SK-N-SH (cell line): Measurements from ENCODE around the gene ZDHHC14. TPM values are rescaled to one million over a fixed set of nuclear protein-coding genes. Genes with fewer than 3 reads are reported as not detected.

Source experiments
- CTCF ChIA-PET: fragments of 300-600, 350-600 bp; formaldehyde crosslinking; extraction: SDS; loops from one replicate; lab custom pipeline; 2021; lab: Yijun Ruan, JAX
- POLR2A ChIA-PET: fragments of 350-600 bp; sonication (Branson Sonifier 250); formaldehyde crosslinking; extraction: SDS; loops from one replicate; lab custom pipeline; 2020; ENCODE audit warnings: antibody characterized with exemption, inconsistent platforms; lab: Yijun Ruan, JAX
- DNase-seq: peaks from one replicate; pipeline ENCODE4 v3.0.0; 2012
- H2AFZ ChIP-seq: fragments of 200-600 bp; sonication (generic); 2 replicates; pipeline ENCODE4 v1.8.1; 2016; ENCODE audit warnings: antibody characterized with exemption, mild to moderate bottlenecking, low read depth
- H3F3A ChIP-seq: fragments of 200-600 bp; sonication (generic); replicated peaks from 2 replicates; pipeline ENCODE3; 2016; ENCODE audit warnings: antibody characterized with exemption, mild to moderate bottlenecking; ENCODE audit not compliant: insufficient read depth
- H3K27ac ChIP-seq, 2 experiments: fragments of 200-500 bp in 1 of 2; fragments of 200-600 bp in 1 of 2; sonication (Bioruptor generic) in 1 of 2; sonication (generic), shearing (Covaris generic) in 1 of 2; 2 replicates each; pipeline versions ENCODE4 v1.5.1 to v1.6.1; 2014 to 2016; ENCODE audit warnings: low read depth in 2 of 2, inconsistent platforms in 1 of 2, low read length in 1 of 2, mild to moderate bottlenecking in 1 of 2, mixed read lengths in 1 of 2
- H3K27me3 ChIP-seq: fragments of 200-600 bp; sonication (generic), shearing (Covaris generic); 2 replicates; pipeline ENCODE4 v1.6.1; 2016; ENCODE audit warnings: mixed run types; ENCODE audit not compliant: insufficient read depth
- H3K36me3 ChIP-seq, 2 experiments: fragments of 200-500 bp in 1 of 2; fragments of 200-600 bp in 1 of 2; sonication (Bioruptor generic) in 1 of 2; sonication (generic) in 1 of 2; replicated peaks in 1 of 2; 2 replicates each; pipeline versions ENCODE3 to v1.5.1; 2014 to 2016; ENCODE audit warnings: low read length in 1 of 2, mild to moderate bottlenecking in 1 of 2; ENCODE audit not compliant: insufficient read depth in 2 of 2, control insufficient read depth in 1 of 2
- H3K4me1 ChIP-seq, 2 experiments: fragments of 200-500 bp in 1 of 2; fragments of 200-600 bp in 1 of 2; sonication (Bioruptor generic) in 1 of 2; sonication (generic), shearing (Covaris generic) in 1 of 2; 2 replicates each; pipeline versions ENCODE4 v1.5.1 to v1.6.1; 2014 to 2016; ENCODE audit warnings: low read depth in 1 of 2, low read length in 1 of 2, mixed run types in 1 of 2; ENCODE audit not compliant: insufficient read depth in 2 of 2, control insufficient read depth in 1 of 2
- H3K4me2 ChIP-seq: fragments of 200-600 bp; sonication (generic), shearing (Covaris generic); 2 replicates; pipeline ENCODE4 v1.6.1; 2017; ENCODE audit warnings: mixed run types
- H3K4me3 ChIP-seq, 2 experiments: fragments of 200-500 bp in 1 of 2; fragments of 200-600 bp in 1 of 2; sonication (Bioruptor generic) in 1 of 2; sonication (generic), shearing (Covaris generic) in 1 of 2; 2 replicates each; pipeline versions ENCODE4 v1.5.1 to v1.8.1; 2014 to 2016; ENCODE audit warnings: low read depth in 2 of 2, inconsistent platforms in 1 of 2, low read length in 1 of 2, mild to moderate bottlenecking in 1 of 2, mixed read lengths in 1 of 2, moderate library complexity in 1 of 2
- H3K79me2 ChIP-seq: fragments of 200-600 bp; sonication (generic); 2 replicates; pipeline ENCODE4 v1.8.1; 2017; ENCODE audit warnings: mild to moderate bottlenecking; ENCODE audit not compliant: insufficient read depth
- H3K9ac ChIP-seq: fragments of 200-600 bp; sonication (generic); 2 replicates; pipeline ENCODE4 v1.6.1; 2017; ENCODE audit warnings: mixed run types
- H3K9me2 ChIP-seq: fragments of 200-600 bp; sonication (generic); 2 replicates; pipeline ENCODE4 v1.6.1; 2017; ENCODE audit warnings: mixed run types
- H3K9me3 ChIP-seq: fragments of 200-600 bp; sonication (generic); 2 replicates; pipeline ENCODE4 v1.6.1; 2017; ENCODE audit warnings: mixed run types, mild to moderate bottlenecking, moderate library complexity
- H4K20me1 ChIP-seq: fragments of 200-600 bp; sonication (generic); 2 replicates; pipeline ENCODE4 v1.6.1; 2017; ENCODE audit warnings: mild to moderate bottlenecking, mixed run types; ENCODE audit not compliant: insufficient read depth
- EP300 ChIP-seq, 2 experiments: IDR thresholded peaks; 2 replicates each; pipeline versions ENCODE4 v1.4.0 to v1.6.1; 2012; ENCODE audit warnings: borderline replicate concordance in 1 of 2, low read depth in 1 of 2, low read length in 1 of 2
- EZH2phosphoT487 ChIP-seq: fragments of 200-600 bp; sonication (generic); IDR thresholded peaks from 2 replicates; pipeline ENCODE4 v1.6.1; 2017; ENCODE audit warnings: low read depth, mixed run types, mild to moderate bottlenecking, antibody characterized with exemption, moderate library complexity, borderline replicate concordance
- FOSL2 ChIP-seq: IDR thresholded peaks from 2 replicates; pipeline ENCODE4 v1.4.0; 2012; ENCODE audit warnings: low read depth, mild to moderate bottlenecking, moderate library complexity, borderline replicate concordance
- FOXJ3 ChIP-seq: sonication (generic); formaldehyde crosslinking; IDR thresholded peaks from 2 replicates; pipeline ENCODE4 v1.5.1; 2020; ENCODE audit warnings: mild to moderate bottlenecking, missing genetic modification reagents
- IRF3 ChIP-seq: fragments of 150-350 bp; IDR thresholded peaks from 2 replicates; pipeline ENCODE4 v1.6.1; 2016; ENCODE audit warnings: mild to moderate bottlenecking, low read depth, low read length
- JUND ChIP-seq: IDR thresholded peaks from 2 replicates; pipeline ENCODE4 v1.4.0; 2012
- MEF2A ChIP-seq: IDR thresholded peaks from 2 replicates; pipeline ENCODE4 v1.4.0; 2012; ENCODE audit warnings: low read depth, borderline replicate concordance
- MXI1 ChIP-seq: IDR thresholded peaks from 2 replicates; pipeline ENCODE4 v1.6.1; 2012; ENCODE audit warnings: mild to moderate bottlenecking, low read depth, low read length, improper control_type of control experiment
- NFIC ChIP-seq: IDR thresholded peaks from 2 replicates; pipeline ENCODE4 v1.4.0; 2012; ENCODE audit warnings: borderline replicate concordance
- NRF1 ChIP-seq: IDR thresholded peaks from 2 replicates; pipeline ENCODE4 v1.6.1; 2012; ENCODE audit warnings: low read depth, mild to moderate bottlenecking, low read length
- PBX3 ChIP-seq: IDR thresholded peaks from 2 replicates; pipeline ENCODE4; 2012
- POLR2AphosphoS5 ChIP-seq: IDR thresholded peaks from 2 replicates; pipeline ENCODE4 v1.6.1; 2012; ENCODE audit warnings: low read depth, low read length
- RAD21 ChIP-seq: IDR thresholded peaks from 2 replicates; pipeline ENCODE4 v1.6.1; 2012; ENCODE audit warnings: mild to moderate bottlenecking, low read length
- RCOR1 ChIP-seq: fragments of 150-350 bp; IDR thresholded peaks from 2 replicates; pipeline ENCODE4 v1.6.1; 2017; ENCODE audit warnings: antibody characterized with exemption, low read length
- RFX5 ChIP-seq: IDR thresholded peaks from 2 replicates; pipeline ENCODE4 v1.6.1; 2012; ENCODE audit warnings: mild to moderate bottlenecking, improper control_type of control experiment, low read length
- RXRA ChIP-seq: IDR thresholded peaks from 2 replicates; pipeline ENCODE4 v1.4.0; 2012; ENCODE audit warnings: low read depth, mild to moderate bottlenecking, borderline replicate concordance
- SMC3 ChIP-seq: IDR thresholded peaks from 2 replicates; pipeline ENCODE4 v1.6.1; 2012; ENCODE audit warnings: low read depth, low read length, improper control_type of control experiment
- TAF1 ChIP-seq: IDR thresholded peaks from 2 replicates; pipeline ENCODE4 v1.6.1; 2012; ENCODE audit warnings: low read depth, mild to moderate bottlenecking, low read length, moderate library complexity, borderline replicate concordance
- TCF12 ChIP-seq: IDR thresholded peaks from 2 replicates; pipeline ENCODE4 v1.4.0; 2012
- TEAD4 ChIP-seq: IDR thresholded peaks from 2 replicates; pipeline ENCODE4 v1.4.0; 2012; ENCODE audit warnings: mild to moderate bottlenecking, borderline replicate concordance; ENCODE audit not compliant: insufficient read depth
- USF2 ChIP-seq: fragments of 150-350 bp; IDR thresholded peaks from 2 replicates; pipeline ENCODE4 v1.6.1; 2017; ENCODE audit warnings: antibody characterized with exemption, low read length, low read depth, borderline replicate concordance
- YY1 ChIP-seq: IDR thresholded peaks from 2 replicates; pipeline ENCODE4 v1.4.0; 2012; ENCODE audit warnings: low read depth, mild to moderate bottlenecking
- WGBS: methylation state at CpG from one replicate; pipeline ENCODE4 v1.1.6; 2017; ENCODE audit warnings: low lambda C conversion rate; 5-methylcytosine and 5-hydroxymethylcytosine counted together
- polyA plus RNA-seq, 3 experiments: library from polyadenylated mRNA; depleted of rRNA; stranded (reverse); fragments of >200 nt; gene quantifications; 2 replicates each; pipeline ENCODE4 v1.2.3, GENCODE V29; 2012
- TF ChIP-seq, protein P1 (sequence below): IDR thresholded peaks from 2 replicates; pipeline ENCODE4 v1.4.0; 2012; ENCODE audit warnings: low read depth, borderline replicate concordance

The ZDHHC14 gene
- polyA plus RNA-seq, 1 of the 3 experiments (the other 2 are of a cell fraction) = 5.4 TPM

GRCh38 chr6:157529654-157530039 lies 148.7 kb downstream of the ZDHHC14 start:
- CTCF ChIA-PET = no interaction called here
- no peaks in the 10 kb centered on the region for H3K79me2 ChIP-seq
- H3K9me3 ChIP-seq = no peaks in the 10 kb centered on the region
- no peaks in the 10 kb centered on the region for H3K9me2 ChIP-seq
- no peaks in the 10 kb centered on the region for H4K20me1 ChIP-seq
- H3K9ac ChIP-seq = no peak overlapping the region
- no peak overlapping the region for H3K27ac ChIP-seq
- H2AFZ ChIP-seq = no peak overlapping the region
- DNase-seq = no peak
- no peaks in the 10 kb centered on the region for H3K36me3 ChIP-seq
- 95% methylated on average over 2 of the region's 2 CpGs for WGBS
- H3K27me3 ChIP-seq = no peaks in the 10 kb centered on the region
- TF ChIP-seq NFIC = no peak
- TF ChIP-seq JUND = no peak
- no peak for TF ChIP-seq RFX5
- no peak for TF ChIP-seq RCOR1
- TF ChIP-seq IRF3 = no peak
- no peak for TF ChIP-seq USF2
- no peak for TF ChIP-seq RAD21
- TF ChIP-seq POLR2AphosphoS5 = no peak
- TF ChIP-seq RXRA = no peak
- no peak for TF ChIP-seq FOSL2
- TF ChIP-seq MXI1 = no peak
- TF ChIP-seq NRF1 = no peak
- TF ChIP-seq TEAD4 = no peak
- no peak for TF ChIP-seq FOXJ3 (CRISPR knock-in tag)
- no peak for TF ChIP-seq TCF12
- TF ChIP-seq, all 33 proteins: peak for 0
- Histone ChIP-seq H3K4me3 (no peak overlapping the region), H3K4me2 (no peak overlapping the region), H3F3A (no peaks in the 10 kb centered on the region), H3K4me1 (peaks cover 0 to 9% of the 10 kb centered on the region in 2 experiments; a peak in 2 of 4 replicates)
- POLR2A ChIA-PET = no interaction called here

DNA sequence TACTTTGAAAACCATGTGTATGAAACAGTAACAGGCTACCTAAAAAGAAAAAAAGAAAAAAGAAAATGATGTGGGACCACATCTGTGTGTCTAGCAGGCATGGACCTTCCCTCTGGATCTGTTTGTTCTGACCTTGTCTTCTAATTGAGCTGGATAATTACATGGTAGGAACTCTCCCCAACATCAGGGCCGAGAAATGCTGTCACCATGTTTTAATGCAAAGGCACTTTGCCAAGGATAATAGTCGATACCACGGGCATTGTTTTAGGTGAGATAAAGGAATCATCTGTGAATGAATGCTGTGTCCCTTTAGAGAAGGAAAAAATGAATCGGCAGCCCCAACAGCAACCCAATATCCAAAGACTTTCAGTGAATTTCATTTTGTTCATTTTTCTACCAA lies 149.1 kb downstream of the ZDHHC14 start:
- Histone ChIP-seq H3K4me3 (no peak overlapping the region), H3K9me3 (no peaks in the 10 kb centered on the region), H3K27me3 (no peaks in the 10 kb centered on the region), H3F3A (peaks cover 2% of the 10 kb centered on the region), H2AFZ (no peak overlapping the region), H3K9me2 (no peaks in the 10 kb centered on the region), H3K27ac (no peak overlapping the region), H4K20me1 (no peaks in the 10 kb centered on the region), H3K79me2 (no peaks in the 10 kb centered on the region), H3K36me3 (no peaks in the 10 kb centered on the region), H3K4me1 (peaks cover 0 to 11% of the 10 kb centered on the region in 2 experiments; a peak in 2 of 4 replicates), H3K9ac (no peak overlapping the region), H3K4me2 (no peak overlapping the region)
- ChIA-PET POLR2A (no interaction called here), CTCF (interaction anchor here (0.6 to 1.0 kb wide), 2 partner anchors 11 to 122 kb away, joined by 3 read pairs; no protein-coding TSS in a partner anchor)
- WGBS = 81% methylated on average over 4 of the region's 4 CpGs
- peak; percentile 30 for DNase-seq
- TF ChIP-seq MEF2A (no peak), RAD21 (no peak), FOSL2 (no peak), YY1 (no peak), POLR2AphosphoS5 (no peak), PBX3 (no peak), NRF1 (no peak), FOXJ3 (CRISPR knock-in tag) (no peak), TAF1 (no peak), EZH2phosphoT487 (no peak), MXI1 (no peak), SMC3 (no peak), IRF3 (no peak), RCOR1 (no peak), EP300 (IDR thresholded peaks at IDR 0.05; ENCODE audit: borderline replicate concordance in 1 of 2, low read depth in 1 of 2, low read length in 1 of 2) (no peak)
- TF ChIP-seq, protein P1, sequence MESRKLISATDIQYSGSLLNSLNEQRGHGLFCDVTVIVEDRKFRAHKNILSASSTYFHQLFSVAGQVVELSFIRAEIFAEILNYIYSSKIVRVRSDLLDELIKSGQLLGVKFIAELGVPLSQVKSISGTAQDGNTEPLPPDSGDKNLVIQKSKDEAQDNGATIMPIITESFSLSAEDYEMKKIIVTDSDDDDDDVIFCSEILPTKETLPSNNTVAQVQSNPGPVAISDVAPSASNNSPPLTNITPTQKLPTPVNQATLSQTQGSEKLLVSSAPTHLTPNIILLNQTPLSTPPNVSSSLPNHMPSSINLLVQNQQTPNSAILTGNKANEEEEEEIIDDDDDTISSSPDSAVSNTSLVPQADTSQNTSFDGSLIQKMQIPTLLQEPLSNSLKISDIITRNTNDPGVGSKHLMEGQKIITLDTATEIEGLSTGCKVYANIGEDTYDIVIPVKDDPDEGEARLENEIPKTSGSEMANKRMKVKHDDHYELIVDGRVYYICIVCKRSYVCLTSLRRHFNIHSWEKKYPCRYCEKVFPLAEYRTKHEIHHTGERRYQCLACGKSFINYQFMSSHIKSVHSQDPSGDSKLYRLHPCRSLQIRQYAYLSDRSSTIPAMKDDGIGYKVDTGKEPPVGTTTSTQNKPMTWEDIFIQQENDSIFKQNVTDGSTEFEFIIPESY = no peak
